ENCODE measurements around the gene SLC25A46. TPM values are rescaled to one million over a fixed set of nuclear protein-coding genes. Genes with fewer than 3 reads are reported as not detected.
A peak's percentile ranks its signal among the peaks of the same experiment; 100 is the strongest.

Gene SLC25A46
- total and polyA plus RNA-seq, 2 of the 8 experiments (the other 6 are each of a cell fraction or from before 2014, with no cell fraction given), result 10.6 to 21.7 TPM

GRCh38 chr5:110738503-110738811 is 350 bp upstream of the SLC25A46 start:
- no peak overlapping the region for H2BK120ac ChIP-seq (replicated peaks; ENCODE audit: low read depth, low read length)
- peak overlapping the region; percentile 38 to 45 (median 40); a peak in 6 of 7 replicates for H3K9ac ChIP-seq (replicated peaks in 1 of 4; ENCODE audit: extremely low read depth in 1 of 4, low read depth in 3 of 4, low read length in 3 of 4)
- H2BK20ac ChIP-seq (ENCODE audit: low read length), result no peak overlapping the region
- no peak overlapping the region for H3K4ac ChIP-seq (replicated peaks; ENCODE audit: insufficient read length, low read depth, low read length)
- no peaks in the 10 kb centered on the region for H3K36me3 ChIP-seq (ENCODE audit: control insufficient read depth in 2 of 4, insufficient read depth in 4 of 4, low read length in 3 of 4)
- H4K20me1 ChIP-seq (replicated peaks in 1 of 2; ENCODE audit: control insufficient read depth in 1 of 2, insufficient read depth in 2 of 2, low read length in 2 of 2), result no peaks in the 10 kb centered on the region
- H3K23me2 ChIP-seq (ENCODE audit: low read depth, low read length), result peaks cover 1% of the 10 kb centered on the region; the same call in 1 of the 2 replicates
- DNase-seq (ENCODE audit: low read depth in 1 of 2, low spot score in 2 of 2), result no peak
- H3K79me2 ChIP-seq (ENCODE audit: control insufficient read depth in 1 of 2, insufficient read depth in 2 of 2, low read length in 2 of 2), result peaks cover 0 to 10% of the 10 kb centered on the region in 2 experiments; a peak in 1 of 4 replicates
- H2AK5ac ChIP-seq (ENCODE audit: low read depth, low read length), result no peak overlapping the region
- no peak for FAIRE-seq
- CTCF ChIA-PET (ENCODE audit: partially characterized antibody), result interaction anchor here (0.6 kb wide), 1 partner anchor 338 kb away, joined by 3 read pairs; no protein-coding TSS in a partner anchor
- no peak overlapping the region for H3K56ac ChIP-seq (replicated peaks; ENCODE audit: insufficient read length, low read depth, low read length)
- H2BK5ac ChIP-seq (ENCODE audit: low read depth, low read length), result no peak overlapping the region
- H3K23ac ChIP-seq (ENCODE audit: insufficient read length), result no peak overlapping the region
- H3K4me2 ChIP-seq (ENCODE audit: insufficient read depth in 1 of 2, low read depth in 2 of 2, low read length in 2 of 2), result peak overlapping the region; percentile 82 to 89
- WGBS, 2 experiments (ENCODE audit: extremely low coverage in 1 of 2, insufficient coverage in 1 of 2, insufficient read length in 1 of 2, insufficient replicate concordance in 2 of 2, low coverage in 1 of 2, low lambda C conversion rate in 2 of 2, missing lambda C conversion rate in 1 of 2), result 1% methylated on average over 14 of the region's 14 CpGs; no CpG with 5 or more reads in 1 of the 2 experiments
- no peak overlapping the region for H4K91ac ChIP-seq (replicated peaks; ENCODE audit: insufficient read length, low read length)
- H2BK12ac ChIP-seq (ENCODE audit: low read depth, low read length), result no peak overlapping the region
- peak overlapping the region; percentile 77 to 97 (median 92) for H3K4me3 ChIP-seq (ENCODE audit: extremely low read depth in 1 of 4, insufficient read depth in 2 of 4, low read depth in 3 of 4, low read length in 4 of 4)
- H3K4me1 ChIP-seq (replicated peaks in 1 of 4; ENCODE audit: control insufficient read depth in 3 of 4, insufficient read depth in 4 of 4, low read length in 3 of 4), result 0 out of 7 replicates have a peak, but pooled peaks cover 0 to 2% (median 0%) of the 10 kb centered on the region in 4 experiments
- no peak overlapping the region for H2BK15ac ChIP-seq (ENCODE audit: low read length)
- H3K18ac ChIP-seq (ENCODE audit: extremely low read depth, low read length), result no peak overlapping the region
- no peaks in the 10 kb centered on the region for H3K9me3 ChIP-seq (ENCODE audit: insufficient read depth in 2 of 2, low read depth in 1 of 2, low read length in 1 of 2)
- H4K5ac ChIP-seq (ENCODE audit: insufficient read length, low read depth, low read length), result no peak overlapping the region
- H3K79me1 ChIP-seq (ENCODE audit: low read depth, low read length), result no peaks in the 10 kb centered on the region; the same call in 1 of the 2 replicates
- H3K27me3 ChIP-seq (replicated peaks in 1 of 4; ENCODE audit: control insufficient read depth in 3 of 4, extremely low read depth in 1 of 4, insufficient read depth in 3 of 4, low read length in 3 of 4), result no peaks in the 10 kb centered on the region
- H4K8ac ChIP-seq (ENCODE audit: extremely low read depth, insufficient read depth, low read length), result peak overlapping the region; percentile 94
- no peak overlapping the region for H3K27ac ChIP-seq (ENCODE audit: low read depth, low read length)
- peak overlapping the region; percentile 85 for H2AFZ ChIP-seq (ENCODE audit: low read length)
- H3K14ac ChIP-seq (ENCODE audit: insufficient read length), result no peak overlapping the region
- TF ChIP-seq KDM4A (IDR thresholded peaks at IDR 0.05; ENCODE audit: low read depth, low read length, severe bottlenecking), result peak; percentile 97
- TF ChIP-seq HDAC2 (IDR thresholded peaks at IDR 0.05; ENCODE audit: borderline replicate concordance in 1 of 2, low read depth in 2 of 2, low read length in 2 of 2), result 0 out of 4 replicates have a peak, but pooled peaks of 1 of the 2 experiments have one; percentile 24
- TF ChIP-seq NANOG (IDR thresholded peaks at IDR 0.05; ENCODE audit: insufficient read depth, low read depth, low read length, poor library complexity, severe bottlenecking), result no peak
- peak; percentile 85 for TF ChIP-seq SAP30 (IDR thresholded peaks at IDR 0.05; ENCODE audit: insufficient read depth, insufficient replicate concordance, low read length)
- POLR2A ChIA-PET (ENCODE audit: partially characterized antibody), result interaction anchor here (0.9 to 1.0 kb wide), 2 partner anchors 9 to 19 kb away, joined by 3 read pairs; no protein-coding TSS in a partner anchor
